ENCODE data around the gene PCGF1.
"Not testable (repeated sequence)": the region's sequence is repeated elsewhere in the genome, so short reads cannot be mapped to it uniquely, and the experiment has no call there.

The PCGF1 gene

DNA sequence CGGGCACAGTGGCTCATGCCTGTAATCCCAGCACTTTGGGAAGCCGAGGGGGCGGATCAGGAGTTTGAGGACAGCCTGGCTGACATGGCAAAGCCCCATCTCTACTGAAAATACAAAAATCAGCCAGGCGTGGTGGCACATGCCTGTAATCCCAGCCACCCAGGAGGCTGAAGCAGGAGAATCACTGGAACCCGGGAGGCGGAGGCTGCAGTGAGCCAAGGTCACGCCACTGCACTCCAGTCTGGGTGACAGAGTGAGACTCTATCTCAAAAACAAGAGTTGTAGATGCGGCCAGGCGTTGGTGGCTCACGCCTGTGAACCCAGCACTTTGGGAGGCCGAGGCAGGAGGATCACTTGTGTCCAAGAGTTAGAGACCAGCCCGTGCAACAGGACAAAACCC lies 36.8 kb downstream of the PCGF1 start:
- DNase-seq, result not testable (repeated sequence)

GRCh38 chr2:74464406-74464805 lies 43.1 kb downstream of the PCGF1 start:
- no peak for DNase-seq

DNA sequence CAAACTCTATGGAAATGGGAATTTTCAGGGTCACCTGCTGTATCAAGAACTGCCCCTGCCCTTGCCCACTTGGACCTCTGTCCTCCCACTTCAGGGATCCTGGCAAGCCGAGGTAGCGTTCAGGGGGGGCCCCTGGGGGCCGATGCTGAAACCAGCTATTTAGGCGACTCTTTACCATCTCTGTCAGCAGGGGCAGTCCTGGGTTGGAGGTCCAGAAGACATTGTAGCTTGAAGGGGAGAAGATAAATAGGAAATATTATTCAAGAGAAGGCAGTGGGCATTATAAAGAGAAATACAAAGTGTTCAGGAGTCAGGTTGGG lies 44.7 kb downstream of the PCGF1 start:
- DNase-seq, result no peak

- DNase-seq, result no peak
These were observed 45.3 kb downstream of the PCGF1 start for GRCh38 chr2:74462054-74462785.

GRCh38 chr2:74461187-74462053 lies 46.1 kb downstream of the PCGF1 start:
- DNase-seq, result no peak

- DNase-seq, result not testable (repeated sequence)
These were observed 47.3 kb downstream of the PCGF1 start for GRCh38 chr2:74460187-74460586.

- not testable (repeated sequence) for DNase-seq
These were observed 47.9 kb downstream of the PCGF1 start for GRCh38 chr2:74459503-74460118.

DNA sequence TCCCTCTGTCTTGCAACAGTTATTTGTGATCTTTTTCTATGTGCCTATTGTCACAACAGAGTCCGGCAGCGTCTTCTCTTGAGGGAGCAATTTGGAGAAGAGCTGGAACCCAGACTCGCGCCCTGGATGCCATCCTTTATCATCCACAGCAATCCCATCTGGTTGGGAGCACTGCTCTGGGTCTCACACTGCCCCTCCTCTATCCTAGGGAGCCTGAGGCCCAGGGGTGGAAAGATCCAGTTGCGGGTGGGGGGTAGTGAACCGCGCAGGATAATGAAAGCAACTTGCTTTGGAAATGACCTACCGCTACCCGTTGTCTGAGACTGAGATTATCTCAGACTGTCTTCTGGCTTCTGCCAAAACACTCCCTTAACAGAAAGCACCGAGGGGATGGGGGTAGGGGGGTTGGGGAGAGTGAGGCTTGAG lies 48.5 kb downstream of the PCGF1 start:
- DNase-seq, result no peak

DNA sequence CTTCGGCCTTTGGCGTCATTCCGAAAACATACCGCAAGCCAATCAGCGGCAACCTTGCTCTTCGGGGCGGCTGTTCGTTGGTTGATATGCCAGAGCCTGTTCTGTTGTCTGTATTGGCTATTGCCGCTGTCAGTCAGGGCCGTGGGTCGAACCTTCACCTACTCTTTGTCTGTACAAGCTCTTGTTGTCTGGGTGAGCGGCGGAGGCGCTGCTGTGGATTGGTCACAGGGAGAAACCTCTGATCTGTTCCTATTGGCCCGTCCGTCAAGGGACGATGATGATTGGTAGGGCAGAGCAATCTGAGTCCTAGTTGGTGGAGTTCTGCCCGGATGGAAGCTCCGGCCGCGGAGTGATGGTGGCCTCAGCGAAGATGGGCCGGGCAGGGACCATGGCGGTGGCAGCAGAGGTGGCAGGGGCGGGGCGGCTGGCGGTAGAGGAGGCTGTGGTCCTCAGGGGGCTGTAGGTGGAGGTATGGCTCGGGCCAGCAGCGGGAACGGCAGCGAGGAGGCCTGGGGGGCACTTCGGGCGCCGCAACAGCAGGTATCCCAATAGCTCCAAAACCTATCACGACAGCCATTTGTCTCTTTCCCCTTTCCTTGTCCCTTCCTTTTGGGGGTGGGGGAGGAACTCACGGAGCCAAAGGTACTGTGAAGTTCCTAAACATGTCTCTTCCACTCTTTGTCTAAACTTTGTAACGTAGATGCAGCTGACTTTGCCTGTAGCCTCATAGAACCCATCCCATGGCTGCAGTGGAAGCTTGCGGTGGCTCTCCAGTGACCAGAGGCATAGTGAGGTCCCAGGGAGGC lies 49.2 kb downstream of the PCGF1 start, which contains the start of gene WBP1:
TSS of gene WBP1 (plus strand) at position 307 of the 806 bp plus-strand sequence. CDS start at position 472, 165 bp downstream.
- peak; percentile 99 for DNase-seq

GRCh38 chr2:74457549-74458131 lies 49.9 kb downstream of the PCGF1 start:
- peak; percentile 66 for DNase-seq

DNA sequence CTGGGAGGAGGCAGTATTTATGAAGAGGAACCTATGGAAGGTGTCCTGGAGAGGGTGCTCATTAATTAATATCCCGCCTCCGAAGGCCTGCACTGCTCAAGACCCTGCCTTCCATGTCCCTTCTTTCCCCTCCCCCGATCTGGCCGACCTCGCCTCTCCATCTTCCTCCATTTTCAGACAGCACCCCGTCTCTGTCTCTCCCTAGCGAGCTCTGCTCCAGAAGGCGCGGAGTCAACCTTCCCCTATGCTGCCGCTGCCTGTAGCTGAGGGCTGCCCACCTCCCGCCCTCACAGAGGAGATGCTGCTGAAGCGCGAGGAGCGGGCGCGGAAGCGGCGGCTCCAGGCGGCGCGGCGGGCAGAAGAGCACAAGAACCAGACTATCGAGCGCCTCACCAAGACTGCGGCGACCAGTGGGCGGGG lies 50.4 kb downstream of the PCGF1 start:
- no peak for DNase-seq
